K562 (cell line): ENCODE data around the gene EFNA2. TPM values are rescaled to one million over a fixed set of nuclear protein-coding genes. Genes with fewer than 3 reads are reported as not detected.
A peak's percentile ranks its signal among the peaks of the same experiment; 100 is the strongest.

Experiments
- CEBPZ ChIP-seq: fragments of 150-350 bp; IDR thresholded peaks from 2 replicates; pipeline ENCODE4 v1.6.1; 2014; ENCODE audit warnings: low read depth, mild to moderate bottlenecking, low read length, borderline replicate concordance
- CHAMP1 ChIP-seq: fragments of 450-650 bp; IDR thresholded peaks from 2 replicates; pipeline ENCODE4 v1.6.1; 2016; ENCODE audit warnings: mild to moderate bottlenecking
- ETV6 ChIP-seq, 3 experiments: fragments of 150-350 bp in 1 of 3; sonication (generic) in 1 of 3; formaldehyde crosslinking in 1 of 3; IDR thresholded peaks; 2 replicates each; pipeline versions ENCODE4 v1.6.1 to v1.8.0; 2014 to 2022; ENCODE audit warnings: borderline replicate concordance in 2 of 3, low read depth in 2 of 3, antibody characterized with exemption in 1 of 3, low read length in 1 of 3, mild to moderate bottlenecking in 1 of 3, missing genetic modification reagents in 1 of 3
- GTF3C2 ChIP-seq: IDR thresholded peaks from 3 replicates; pipeline ENCODE4 v1.6.1; 2011; ENCODE audit warnings: borderline replicate concordance, mild to moderate bottlenecking, moderate library complexity; ENCODE audit not compliant: insufficient read length; ENCODE audit errors: extremely low read depth
- HMBOX1 ChIP-seq: sonication (generic); IDR thresholded peaks from 2 replicates; pipeline ENCODE4 v1.6.1; 2016
- HOXB6 ChIP-seq: fragments of 250-450 bp; sonication (Bioruptor Pico); IDR thresholded peaks from 2 replicates; pipeline ENCODE4 v1.5.1; 2022; ENCODE audit warnings: mild to moderate bottlenecking, borderline replicate concordance
- NR2F6 ChIP-seq: fragments of 450-650 bp; formaldehyde crosslinking; IDR thresholded peaks from 2 replicates; pipeline ENCODE4 v1.4.0; 2020; ENCODE audit warnings: mild to moderate bottlenecking
- POLR2G ChIP-seq: fragments of 200-400 bp; formaldehyde crosslinking; IDR thresholded peaks from 2 replicates; pipeline ENCODE4 v1.6.1; 2017; ENCODE audit warnings: low read depth, mild to moderate bottlenecking, antibody characterized with exemption, low read length, moderate library complexity
- PTBP1 ChIP-seq: fragments of 200-400 bp; formaldehyde crosslinking; IDR thresholded peaks from 2 replicates; pipeline ENCODE4 v1.6.1; 2017; ENCODE audit warnings: low read depth, low read length
- RBM14 ChIP-seq: fragments of 200-400 bp; formaldehyde crosslinking; IDR thresholded peaks from 2 replicates; pipeline ENCODE4 v1.6.1; 2018; ENCODE audit warnings: low read depth, mild to moderate bottlenecking, low read length, moderate library complexity, borderline replicate concordance; ENCODE audit not compliant: insufficient read depth
- SAFB ChIP-seq: fragments of 200-400 bp; formaldehyde crosslinking; IDR thresholded peaks from 2 replicates; pipeline ENCODE4 v1.6.1; 2017; ENCODE audit warnings: low read depth, low read length, borderline replicate concordance
- SPI1 ChIP-seq: IDR thresholded peaks from 2 replicates; pipeline ENCODE4 v1.6.1; 2011; ENCODE audit warnings: low read depth, low read length, control low read depth, borderline replicate concordance
- TEAD2 ChIP-seq: fragments of 450-650 bp; IDR thresholded peaks from 2 replicates; pipeline ENCODE4 v1.6.1; 2016; ENCODE audit warnings: missing genetic modification characterization, control low read depth, missing compliant biosample characterization
- USF1 ChIP-seq: sonication (generic); formaldehyde crosslinking; IDR thresholded peaks from 2 replicates; pipeline ENCODE4 v1.9.0; 2022; ENCODE audit warnings: mild to moderate bottlenecking, missing genetic modification reagents
- ZNF561 ChIP-seq: fragments of 450-650 bp; formaldehyde crosslinking; conservative IDR thresholded peaks from 2 replicates; pipeline ENCODE4 v1.4.0; 2020; ENCODE audit warnings: mild to moderate bottlenecking, moderate library complexity
- polyA plus RNA-seq, 8 experiments: library from polyadenylated mRNA; depleted of rRNA in 4 of 8; stranded (reverse) in 5 of 8; unstranded in 3 of 8; fragments of >200 nt; fragmentation: Nextera tagmentation in 2 of 8; fragmentation: Illumina TruSeq in 1 of 8; extraction: Ambion mirVana in 2 of 8; extraction: Trizol in 1 of 8; gene quantifications; 2 replicates each; pipeline versions ENCODE4 v1.2.1 to v1.2.3, GENCODE V29; 2011 to 2014; ENCODE audit warnings: inconsistent platforms in 1 of 8, missing spikeins in 1 of 8
- total RNA-seq, 7 experiments: library from RNA; depleted of rRNA in 6 of 7; stranded (reverse); fragments of >200 nt in 6 of 7; fragmentation: Illumina TruSeq in 2 of 7; extraction: Trizol in 2 of 7; gene quantifications; 2 replicates each; pipeline versions ENCODE4 v1.2.1 to v1.2.3, GENCODE V29; 2011 to 2021; ENCODE audit warnings: low replicate concordance in 1 of 7

The EFNA2 gene
- total and polyA plus RNA-seq, 9 of the 15 experiments (the other 6 are each of a cell fraction or from before 2014, with no cell fraction given) = 0.11 to 0.44 (median 0.15) TPM; not detected in 6

GRCh38 chr19:1269065-1269477 lies 16.6 kb upstream of the EFNA2 start, which contains the start of gene CIRBP (continued):
- TF ChIP-seq HMBOX1 = no peak
- no peak for TF ChIP-seq HOXB6 (CRISPR knock-in tag)
- no peak for TF ChIP-seq CHAMP1
- peak; percentile 65 for TF ChIP-seq USF1 (CRISPR knock-in tag)
- TF ChIP-seq ETV6 (IDR thresholded peaks at IDR 0.05; ENCODE audit: borderline replicate concordance in 1 of 2, low read depth in 2 of 2, low read length in 1 of 2) = no peak
- TF ChIP-seq ETV6 (CRISPR knock-in tag; IDR thresholded peaks at IDR 0.05; ENCODE audit: borderline replicate concordance) = no peak
- TF ChIP-seq SAFB = no peak
- TF ChIP-seq PTBP1 = no peak
- TF ChIP-seq NR2F6 = no peak
- TF ChIP-seq ZNF561 (CRISPR knock-in tag) = no peak
- no peak for TF ChIP-seq CEBPZ
- no peak for TF ChIP-seq SPI1
- peak; percentile 100 for TF ChIP-seq POLR2G
- TF ChIP-seq GTF3C2 = no peak
- no peak for TF ChIP-seq TEAD2 (tag)
- 0 out of 2 replicates have a peak, but pooled peaks have one; percentile 62 for TF ChIP-seq RBM14
